ENCODE measurements around the gene TMOD4. TPM values are rescaled to one million over a fixed set of nuclear protein-coding genes. Genes with fewer than 3 reads are reported as not detected.

Gene TMOD4
- total and polyA plus RNA-seq, 9 of the 15 experiments (the other 6 are each of a cell fraction or from before 2014, with no cell fraction given): 0.18 to 1.8 (median 1.1) TPM; not detected in 1

- TF ChIP-seq, protein P1, sequence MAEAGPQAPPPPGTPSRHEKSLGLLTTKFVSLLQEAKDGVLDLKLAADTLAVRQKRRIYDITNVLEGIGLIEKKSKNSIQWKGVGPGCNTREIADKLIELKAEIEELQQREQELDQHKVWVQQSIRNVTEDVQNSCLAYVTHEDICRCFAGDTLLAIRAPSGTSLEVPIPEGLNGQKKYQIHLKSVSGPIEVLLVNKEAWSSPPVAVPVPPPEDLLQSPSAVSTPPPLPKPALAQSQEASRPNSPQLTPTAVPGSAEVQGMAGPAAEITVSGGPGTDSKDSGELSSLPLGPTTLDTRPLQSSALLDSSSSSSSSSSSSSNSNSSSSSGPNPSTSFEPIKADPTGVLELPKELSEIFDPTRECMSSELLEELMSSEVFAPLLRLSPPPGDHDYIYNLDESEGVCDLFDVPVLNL (CRISPR knock-in tag; IDR thresholded peaks at IDR 0.05; ENCODE audit: low read depth): no peak
- TF ChIP-seq, protein P2, sequence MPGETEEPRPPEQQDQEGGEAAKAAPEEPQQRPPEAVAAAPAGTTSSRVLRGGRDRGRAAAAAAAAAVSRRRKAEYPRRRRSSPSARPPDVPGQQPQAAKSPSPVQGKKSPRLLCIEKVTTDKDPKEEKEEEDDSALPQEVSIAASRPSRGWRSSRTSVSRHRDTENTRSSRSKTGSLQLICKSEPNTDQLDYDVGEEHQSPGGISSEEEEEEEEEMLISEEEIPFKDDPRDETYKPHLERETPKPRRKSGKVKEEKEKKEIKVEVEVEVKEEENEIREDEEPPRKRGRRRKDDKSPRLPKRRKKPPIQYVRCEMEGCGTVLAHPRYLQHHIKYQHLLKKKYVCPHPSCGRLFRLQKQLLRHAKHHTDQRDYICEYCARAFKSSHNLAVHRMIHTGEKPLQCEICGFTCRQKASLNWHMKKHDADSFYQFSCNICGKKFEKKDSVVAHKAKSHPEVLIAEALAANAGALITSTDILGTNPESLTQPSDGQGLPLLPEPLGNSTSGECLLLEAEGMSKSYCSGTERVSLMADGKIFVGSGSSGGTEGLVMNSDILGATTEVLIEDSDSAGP (CRISPR knock-in tag; IDR thresholded peaks at IDR 0.05): no peak
- TF ChIP-seq GATA2 (CRISPR knock-in tag; IDR thresholded peaks at IDR 0.05) (peak; percentile 74), ZBTB8A (IDR thresholded peaks at IDR 0.05; ENCODE audit: partially characterized antibody) (no peak), NCOA2 (IDR thresholded peaks at IDR 0.05; ENCODE audit: partially characterized antibody in 2 of 2) (no peak), ZNF77 (CRISPR knock-in tag; IDR thresholded peaks at IDR 0.05) (no peak), TAF7 (tag; IDR thresholded peaks at IDR 0.05) (no peak), GATAD2A (IDR thresholded peaks at IDR 0.05) (no peak), ATF7 (IDR thresholded peaks at IDR 0.05) (0 out of 2 replicates have a peak, but pooled peaks have one; percentile 28)
- TF ChIP-seq, protein P3, sequence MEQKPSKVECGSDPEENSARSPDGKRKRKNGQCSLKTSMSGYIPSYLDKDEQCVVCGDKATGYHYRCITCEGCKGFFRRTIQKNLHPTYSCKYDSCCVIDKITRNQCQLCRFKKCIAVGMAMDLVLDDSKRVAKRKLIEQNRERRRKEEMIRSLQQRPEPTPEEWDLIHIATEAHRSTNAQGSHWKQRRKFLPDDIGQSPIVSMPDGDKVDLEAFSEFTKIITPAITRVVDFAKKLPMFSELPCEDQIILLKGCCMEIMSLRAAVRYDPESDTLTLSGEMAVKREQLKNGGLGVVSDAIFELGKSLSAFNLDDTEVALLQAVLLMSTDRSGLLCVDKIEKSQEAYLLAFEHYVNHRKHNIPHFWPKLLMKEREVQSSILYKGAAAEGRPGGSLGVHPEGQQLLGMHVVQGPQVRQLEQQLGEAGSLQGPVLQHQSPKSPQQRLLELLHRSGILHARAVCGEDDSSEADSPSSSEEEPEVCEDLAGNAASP (IDR thresholded peaks at IDR 0.05): no peak
- TF ChIP-seq, protein P4, sequence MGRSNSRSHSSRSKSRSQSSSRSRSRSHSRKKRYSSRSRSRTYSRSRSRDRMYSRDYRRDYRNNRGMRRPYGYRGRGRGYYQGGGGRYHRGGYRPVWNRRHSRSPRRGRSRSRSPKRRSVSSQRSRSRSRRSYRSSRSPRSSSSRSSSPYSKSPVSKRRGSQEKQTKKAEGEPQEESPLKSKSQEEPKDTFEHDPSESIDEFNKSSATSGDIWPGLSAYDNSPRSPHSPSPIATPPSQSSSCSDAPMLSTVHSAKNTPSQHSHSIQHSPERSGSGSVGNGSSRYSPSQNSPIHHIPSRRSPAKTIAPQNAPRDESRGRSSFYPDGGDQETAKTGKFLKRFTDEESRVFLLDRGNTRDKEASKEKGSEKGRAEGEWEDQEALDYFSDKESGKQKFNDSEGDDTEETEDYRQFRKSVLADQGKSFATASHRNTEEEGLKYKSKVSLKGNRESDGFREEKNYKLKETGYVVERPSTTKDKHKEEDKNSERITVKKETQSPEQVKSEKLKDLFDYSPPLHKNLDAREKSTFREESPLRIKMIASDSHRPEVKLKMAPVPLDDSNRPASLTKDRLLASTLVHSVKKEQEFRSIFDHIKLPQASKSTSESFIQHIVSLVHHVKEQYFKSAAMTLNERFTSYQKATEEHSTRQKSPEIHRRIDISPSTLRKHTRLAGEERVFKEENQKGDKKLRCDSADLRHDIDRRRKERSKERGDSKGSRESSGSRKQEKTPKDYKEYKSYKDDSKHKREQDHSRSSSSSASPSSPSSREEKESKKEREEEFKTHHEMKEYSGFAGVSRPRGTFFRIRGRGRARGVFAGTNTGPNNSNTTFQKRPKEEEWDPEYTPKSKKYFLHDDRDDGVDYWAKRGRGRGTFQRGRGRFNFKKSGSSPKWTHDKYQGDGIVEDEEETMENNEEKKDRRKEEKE (IDR thresholded peaks at IDR 0.05; ENCODE audit: borderline replicate concordance in 1 of 2, control insufficient read depth in 1 of 2, low read depth in 2 of 2, low read length in 1 of 2): no peak
- TF ChIP-seq, protein P5, sequence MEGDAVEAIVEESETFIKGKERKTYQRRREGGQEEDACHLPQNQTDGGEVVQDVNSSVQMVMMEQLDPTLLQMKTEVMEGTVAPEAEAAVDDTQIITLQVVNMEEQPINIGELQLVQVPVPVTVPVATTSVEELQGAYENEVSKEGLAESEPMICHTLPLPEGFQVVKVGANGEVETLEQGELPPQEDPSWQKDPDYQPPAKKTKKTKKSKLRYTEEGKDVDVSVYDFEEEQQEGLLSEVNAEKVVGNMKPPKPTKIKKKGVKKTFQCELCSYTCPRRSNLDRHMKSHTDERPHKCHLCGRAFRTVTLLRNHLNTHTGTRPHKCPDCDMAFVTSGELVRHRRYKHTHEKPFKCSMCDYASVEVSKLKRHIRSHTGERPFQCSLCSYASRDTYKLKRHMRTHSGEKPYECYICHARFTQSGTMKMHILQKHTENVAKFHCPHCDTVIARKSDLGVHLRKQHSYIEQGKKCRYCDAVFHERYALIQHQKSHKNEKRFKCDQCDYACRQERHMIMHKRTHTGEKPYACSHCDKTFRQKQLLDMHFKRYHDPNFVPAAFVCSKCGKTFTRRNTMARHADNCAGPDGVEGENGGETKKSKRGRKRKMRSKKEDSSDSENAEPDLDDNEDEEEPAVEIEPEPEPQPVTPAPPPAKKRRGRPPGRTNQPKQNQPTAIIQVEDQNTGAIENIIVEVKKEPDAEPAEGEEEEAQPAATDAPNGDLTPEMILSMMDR (IDR thresholded peaks at IDR 0.05 in 2 of 3, conservative IDR thresholded peaks at IDR 0.05 in 1 of 3; ENCODE audit: insufficient read depth in 2 of 3, low read depth in 1 of 3, low read length in 3 of 3): peak; percentile 47 to 78 (median 60); a peak in 5 of 6 replicates
- TF ChIP-seq, protein P6, sequence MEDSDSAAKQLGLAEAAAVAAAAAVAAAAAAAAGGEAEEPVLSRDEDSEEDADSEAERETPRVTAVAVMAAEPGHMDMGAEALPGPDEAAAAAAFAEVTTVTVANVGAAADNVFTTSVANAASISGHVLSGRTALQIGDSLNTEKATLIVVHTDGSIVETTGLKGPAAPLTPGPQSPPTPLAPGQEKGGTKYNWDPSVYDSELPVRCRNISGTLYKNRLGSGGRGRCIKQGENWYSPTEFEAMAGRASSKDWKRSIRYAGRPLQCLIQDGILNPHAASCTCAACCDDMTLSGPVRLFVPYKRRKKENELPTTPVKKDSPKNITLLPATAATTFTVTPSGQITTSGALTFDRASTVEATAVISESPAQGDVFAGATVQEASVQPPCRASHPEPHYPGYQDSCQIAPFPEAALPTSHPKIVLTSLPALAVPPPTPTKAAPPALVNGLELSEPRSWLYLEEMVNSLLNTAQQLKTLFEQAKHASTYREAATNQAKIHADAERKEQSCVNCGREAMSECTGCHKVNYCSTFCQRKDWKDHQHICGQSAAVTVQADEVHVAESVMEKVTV (CRISPR knock-in tag; IDR thresholded peaks at IDR 0.05): 0 out of 2 replicates have a peak, but pooled peaks have one; percentile 9
These were observed 20.6 kb upstream of the TMOD4 start (continued) for GRCh38 chr1:151196292-151196800.
